NCI-H510A treated with DMSO at 0.1 percent for 48 hours (cell line): ENCODE results near the gene ASB18.
"Not testable (repeated sequence)": the region's sequence is repeated elsewhere in the genome, so short reads cannot be mapped to it uniquely, and the experiment has no call there.

Source experiments
- DNase-seq: peaks from one replicate; lab custom pipeline; 2025; lab: John Stamatoyannopoulos, UW

ASB18 gene, protein sequence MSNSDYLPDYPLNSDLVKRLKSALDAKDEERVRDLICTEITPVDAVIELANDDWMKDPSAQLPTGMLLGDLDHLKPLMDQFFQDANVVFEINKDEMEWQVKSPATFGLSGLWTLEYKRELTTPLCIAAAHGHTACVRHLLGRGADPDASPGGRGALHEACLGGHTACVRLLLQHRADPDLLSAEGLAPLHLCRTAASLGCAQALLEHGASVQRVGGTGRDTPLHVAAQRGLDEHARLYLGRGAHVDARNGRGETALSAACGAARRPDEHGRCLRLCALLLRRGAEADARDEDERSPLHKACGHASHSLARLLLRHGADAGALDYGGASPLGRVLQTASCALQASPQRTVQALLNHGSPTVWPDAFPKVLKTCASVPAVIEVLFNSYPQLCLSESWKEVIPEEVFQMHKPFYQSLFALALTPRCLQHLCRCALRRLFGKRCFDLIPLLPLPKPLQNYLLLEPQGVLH

DNA sequence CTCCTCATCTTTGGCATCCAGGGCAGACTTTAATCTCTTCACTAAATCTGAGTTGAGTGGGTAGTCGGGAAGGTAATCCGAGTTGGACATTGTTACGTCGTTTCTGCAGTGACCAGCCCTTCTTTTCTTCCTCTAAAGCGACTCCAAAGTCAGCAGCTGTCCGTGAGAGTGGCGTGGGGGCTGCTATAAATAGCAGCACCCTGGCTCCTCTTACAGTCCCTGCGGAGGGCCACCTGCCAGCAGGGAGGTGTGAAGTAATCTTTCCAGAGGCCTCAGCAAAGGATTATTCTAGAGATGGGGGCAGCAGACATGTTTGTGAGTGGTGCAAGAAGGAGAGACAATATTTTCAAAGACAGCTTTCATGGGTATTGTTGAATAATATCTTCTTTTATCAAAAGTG, at the start of gene ASB18:
Gene ASB18 (minus strand): TSS at position 151 of the 400 bp plus-strand sequence. CDS start 61 bp downstream, at position 90.
- no peak for DNase-seq

DNA sequence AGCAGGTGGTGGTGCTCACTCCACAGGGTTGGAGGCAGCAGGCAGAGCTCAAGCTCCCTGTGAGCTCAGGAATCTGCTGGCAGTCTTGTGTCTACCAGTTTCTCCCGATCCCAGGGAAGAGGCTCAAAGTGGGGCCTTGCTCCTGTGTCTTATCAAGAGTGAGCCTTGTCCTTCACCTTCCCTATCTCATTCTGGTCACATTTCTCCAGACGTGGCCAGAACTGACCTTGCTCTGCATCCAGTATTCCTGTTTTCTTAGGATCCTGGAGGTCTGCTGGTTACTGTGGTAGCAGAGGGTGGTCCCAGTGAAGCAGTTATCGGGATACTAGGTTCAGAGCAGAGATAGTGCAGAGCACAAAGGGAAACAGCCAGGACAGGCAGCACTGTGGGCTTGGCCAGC, 47.1 kb upstream of the ASB18 start:
- no peak for DNase-seq

DNA sequence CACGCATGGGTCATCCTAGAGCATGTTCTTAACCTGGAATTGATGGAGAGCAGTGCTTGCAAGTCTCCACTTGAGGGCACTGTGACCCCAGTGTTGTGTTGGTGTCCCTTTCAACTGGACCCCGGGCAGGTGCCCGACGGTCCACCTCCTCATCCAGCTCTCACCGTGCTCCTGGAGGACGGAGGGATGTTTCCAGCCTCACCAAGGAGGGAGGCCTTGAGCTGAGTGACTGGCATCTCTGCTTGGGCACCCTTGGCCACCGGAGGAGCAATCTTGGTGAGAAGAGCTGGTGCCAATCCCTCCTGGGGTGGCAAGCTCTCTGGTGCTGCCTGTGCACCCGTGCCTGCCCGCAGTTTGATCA, 45.4 kb upstream of the ASB18 start:
- peak; percentile 65 for DNase-seq

DNA sequence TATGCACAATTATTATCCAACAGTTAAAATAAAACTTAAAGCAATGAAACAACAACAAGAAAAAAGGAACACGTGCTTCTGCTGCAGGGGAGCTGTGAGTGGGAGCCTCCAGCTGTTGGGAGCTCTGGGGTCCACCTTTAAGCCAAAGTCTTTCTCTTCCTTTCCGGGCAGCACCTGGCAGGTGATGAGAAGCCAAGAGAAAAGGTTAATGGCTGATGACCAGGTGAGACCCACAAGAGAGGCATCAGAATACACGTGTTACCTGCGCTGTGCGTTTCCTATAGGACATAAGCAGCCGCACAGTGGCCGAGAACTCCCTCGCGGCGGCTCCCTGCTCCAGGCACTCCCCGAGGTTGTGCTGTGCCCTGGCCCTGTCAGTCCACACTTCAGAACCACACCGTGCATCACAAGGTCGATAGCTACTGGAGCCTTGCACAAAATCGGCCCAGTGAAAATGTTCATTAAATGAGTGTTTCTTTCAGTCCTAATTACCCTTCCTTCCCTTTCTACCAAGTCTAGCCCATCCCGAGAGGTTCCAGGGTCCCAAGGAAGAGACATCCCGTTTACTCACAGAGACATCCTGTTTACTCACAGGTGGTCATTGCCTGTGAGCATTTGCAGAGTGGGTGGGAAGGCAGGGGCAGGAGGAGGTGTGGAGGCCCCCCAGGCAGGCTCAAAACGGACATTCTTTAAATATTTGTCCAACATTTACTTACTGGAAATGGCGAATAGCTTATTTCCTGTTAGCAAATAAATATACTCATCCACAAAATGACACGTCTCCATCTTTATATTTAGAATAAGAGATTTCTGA, 44.9 kb upstream of the ASB18 start:
- no peak for DNase-seq

DNA sequence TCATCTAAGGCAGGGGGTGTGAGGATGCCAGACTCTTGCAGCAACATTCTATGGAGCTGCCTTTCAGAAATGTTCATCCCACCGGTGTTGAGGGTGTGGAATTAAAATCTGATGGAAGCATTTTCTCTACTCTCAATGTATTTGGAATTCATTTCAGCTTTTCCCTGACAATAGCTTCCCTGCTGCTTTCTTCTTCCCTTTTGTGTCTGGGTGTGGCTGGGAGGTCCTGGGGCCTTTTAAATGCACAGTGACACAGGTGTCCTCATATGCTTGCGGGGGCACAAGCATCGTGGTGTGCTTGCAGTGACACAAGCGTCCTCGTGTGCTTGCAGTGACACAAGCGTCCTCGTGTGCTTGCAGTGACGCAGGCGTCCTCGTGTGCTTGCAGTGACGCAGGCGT, 43.4 kb upstream of the ASB18 start:
- DNase-seq = no peak

DNA sequence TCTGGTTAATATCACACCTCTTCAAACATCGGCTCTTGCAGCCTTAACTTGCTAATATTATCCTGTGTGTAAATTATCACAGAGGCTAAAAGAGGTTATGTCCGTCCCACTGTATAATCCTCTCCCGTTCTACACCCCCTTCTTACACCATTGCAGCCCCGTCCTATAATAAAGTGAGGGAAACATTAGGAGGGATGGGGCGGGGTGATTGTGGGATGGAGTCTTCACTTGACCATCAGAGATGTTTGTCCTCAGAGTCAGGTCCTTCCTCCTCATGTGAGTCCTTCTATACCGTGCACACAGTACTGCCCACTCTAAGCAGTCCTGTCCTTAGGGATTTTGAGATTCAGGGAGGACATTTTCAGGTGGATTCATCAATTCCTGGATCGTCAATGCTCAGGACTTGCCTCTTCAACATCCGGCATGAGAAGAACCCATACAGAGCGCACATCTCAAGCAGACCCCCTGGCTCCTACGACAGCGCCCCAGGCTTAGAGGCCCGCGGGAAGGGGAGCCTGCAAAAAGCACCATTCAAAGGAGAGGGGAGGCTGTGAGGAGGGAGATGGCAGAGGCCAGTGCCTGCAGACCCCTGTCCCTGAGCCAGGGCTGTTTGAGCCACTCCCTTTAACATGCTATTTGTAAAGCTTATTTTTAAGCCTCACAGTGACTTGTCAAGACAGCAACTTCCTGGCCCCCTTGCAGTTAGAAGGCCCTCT, 42.8 kb upstream of the ASB18 start:
- DNase-seq = no peak

DNA sequence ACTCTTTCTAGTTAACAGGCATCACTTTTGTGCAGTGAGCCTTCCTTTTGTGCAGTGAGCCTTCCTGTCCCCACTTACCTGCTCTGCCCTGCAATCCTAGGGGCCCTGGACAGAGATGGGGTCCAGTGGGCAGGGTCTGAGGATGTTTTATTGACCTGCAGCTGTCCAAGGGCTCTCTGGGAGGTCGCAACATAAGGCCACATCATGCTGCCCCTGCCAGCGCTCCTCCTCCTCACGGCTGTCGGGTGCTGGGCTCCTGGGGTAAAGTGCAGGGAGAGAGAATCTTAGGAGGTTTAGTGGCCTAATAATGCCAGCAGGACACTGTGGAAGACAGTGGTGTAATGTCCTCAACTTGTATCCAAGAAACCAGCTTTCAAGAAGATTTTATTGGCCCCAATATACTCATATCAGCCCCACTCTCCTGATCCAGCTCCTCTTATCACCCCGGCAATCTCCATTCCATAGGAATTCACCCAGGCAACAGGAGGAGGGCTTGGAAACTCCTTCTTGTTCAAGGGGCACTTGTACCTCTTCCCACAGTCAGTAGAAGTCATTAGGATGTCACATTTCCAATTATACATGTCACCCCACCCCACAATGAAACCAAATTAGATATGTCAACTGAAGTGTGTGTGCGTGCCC, 41.9 kb upstream of the ASB18 start:
- no peak for DNase-seq

DNA sequence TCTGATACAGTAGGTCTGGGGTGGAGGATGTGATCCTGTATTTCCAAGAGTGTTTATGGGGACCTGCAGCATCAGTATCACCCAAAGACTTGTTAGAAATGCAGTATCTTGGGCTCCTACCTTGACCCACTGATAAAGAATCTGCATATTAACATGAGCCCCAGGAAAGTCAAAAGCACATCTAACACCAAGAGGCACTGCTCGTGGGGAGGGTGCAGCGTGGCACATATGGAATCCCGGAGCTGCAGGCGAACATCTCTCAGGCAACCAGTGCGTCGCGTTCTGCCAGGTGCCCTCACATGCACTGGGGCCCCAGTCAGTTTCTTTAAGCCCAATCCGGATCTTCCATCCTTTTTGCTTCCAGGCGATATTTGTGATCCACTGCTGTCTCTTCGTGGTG, 41.3 kb upstream of the ASB18 start:
- no peak for DNase-seq

DNA sequence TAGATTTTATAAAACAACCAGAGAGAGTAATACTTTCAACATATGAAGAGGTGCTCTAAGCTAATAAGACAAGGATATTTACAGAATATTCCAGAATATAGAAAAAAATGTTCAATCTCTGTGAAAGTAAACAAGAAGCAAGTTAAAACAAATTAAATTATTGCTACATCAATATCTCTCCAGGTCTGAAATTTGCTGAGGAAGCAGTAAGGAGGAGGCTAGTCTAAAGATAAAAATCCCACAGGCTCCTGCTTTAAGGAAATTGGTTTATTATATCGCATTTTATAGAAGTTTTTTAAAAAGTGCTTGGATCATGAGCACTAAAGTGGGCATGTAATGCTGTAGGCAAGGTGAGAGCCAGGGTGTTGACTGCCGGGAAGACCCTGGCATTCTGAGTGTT, 39.7 kb upstream of the ASB18 start:
- DNase-seq = no peak

DNA sequence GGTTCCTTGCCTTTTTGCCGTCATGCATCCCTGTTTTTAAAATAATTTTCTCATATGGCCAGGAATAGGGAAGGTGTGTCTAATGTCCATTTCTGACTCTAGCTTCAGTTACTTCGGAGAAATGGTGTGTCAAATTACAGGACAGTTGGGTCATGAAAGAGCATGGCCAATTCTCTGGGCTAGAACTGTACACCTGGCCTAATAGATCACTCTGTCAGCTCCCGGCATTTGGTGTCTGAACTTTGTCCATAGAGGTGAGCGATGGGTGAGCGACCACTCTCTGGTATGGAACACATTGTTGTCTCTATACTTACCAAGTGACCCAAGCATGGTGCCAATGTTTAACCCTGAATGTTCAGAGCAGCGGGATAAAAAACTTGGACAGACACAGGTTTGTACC, 38.3 kb upstream of the ASB18 start:
- no peak for DNase-seq

DNA sequence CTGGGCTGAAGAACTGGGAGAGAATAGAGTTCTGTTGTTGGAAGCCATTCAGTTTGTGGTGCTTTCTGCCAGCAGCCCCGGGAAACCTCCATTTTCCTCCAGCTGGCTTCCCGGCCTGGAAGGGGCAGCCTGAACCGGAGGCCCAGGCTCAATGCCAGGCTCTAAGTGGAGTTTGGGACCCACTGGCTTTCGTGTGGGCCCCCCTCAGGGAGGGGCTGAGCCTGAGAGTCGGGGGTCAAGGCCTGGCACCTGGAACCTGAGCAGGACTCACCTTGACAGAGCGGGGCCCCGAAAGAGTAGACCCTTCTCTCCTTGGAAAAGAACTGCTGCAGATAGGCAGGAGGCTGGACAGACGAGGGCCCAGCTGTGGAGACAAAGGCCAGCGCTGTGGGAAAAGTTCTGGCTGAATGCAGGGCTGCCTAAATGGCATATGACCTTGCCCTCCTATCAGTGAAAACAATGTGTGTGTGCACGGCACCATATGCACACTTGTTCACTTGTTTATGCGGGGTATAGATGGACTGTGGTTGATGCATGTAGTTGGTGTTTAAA, 34.8 kb upstream of the ASB18 start:
- DNase-seq = no peak

DNA sequence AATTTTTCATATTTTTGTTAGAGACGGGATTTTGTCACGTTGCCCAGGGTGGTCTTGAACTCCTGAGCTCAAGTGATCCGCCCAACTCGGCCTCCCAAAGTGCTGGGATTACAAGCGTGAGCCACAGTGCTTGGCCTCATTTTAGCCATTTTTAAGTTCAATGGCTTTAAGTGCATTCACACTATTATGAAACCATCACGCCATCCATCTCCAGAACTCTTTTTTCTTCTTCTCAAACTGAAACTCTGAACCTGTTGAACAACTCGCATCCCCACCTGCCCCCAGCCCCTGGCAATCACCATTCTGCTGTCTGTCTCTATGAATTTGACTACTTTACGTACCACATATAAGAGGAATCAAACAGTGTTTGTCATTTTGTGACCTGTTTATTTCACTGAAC, 31.3 kb upstream of the ASB18 start:
- no peak for DNase-seq

DNA sequence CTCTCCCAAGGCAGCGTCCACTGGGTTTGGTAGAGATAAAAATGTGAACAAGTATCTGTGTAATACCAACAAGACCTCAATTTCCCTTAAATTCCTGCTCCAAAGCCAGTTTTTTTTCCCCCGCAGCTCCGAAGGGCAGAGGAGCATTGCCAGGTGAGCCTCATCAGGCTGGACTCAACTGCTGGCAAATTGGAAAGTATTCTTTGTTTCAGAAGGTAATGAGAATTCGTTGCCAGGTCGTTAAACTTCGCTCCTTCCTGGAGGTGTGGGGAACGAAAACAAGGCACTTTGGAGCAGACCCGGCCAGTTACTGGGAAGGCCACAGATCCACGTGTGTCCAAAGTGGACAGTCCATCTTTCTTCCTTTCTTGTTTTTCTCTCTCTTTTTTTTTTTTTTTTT, 30.4 kb upstream of the ASB18 start:
- DNase-seq = no peak

DNA sequence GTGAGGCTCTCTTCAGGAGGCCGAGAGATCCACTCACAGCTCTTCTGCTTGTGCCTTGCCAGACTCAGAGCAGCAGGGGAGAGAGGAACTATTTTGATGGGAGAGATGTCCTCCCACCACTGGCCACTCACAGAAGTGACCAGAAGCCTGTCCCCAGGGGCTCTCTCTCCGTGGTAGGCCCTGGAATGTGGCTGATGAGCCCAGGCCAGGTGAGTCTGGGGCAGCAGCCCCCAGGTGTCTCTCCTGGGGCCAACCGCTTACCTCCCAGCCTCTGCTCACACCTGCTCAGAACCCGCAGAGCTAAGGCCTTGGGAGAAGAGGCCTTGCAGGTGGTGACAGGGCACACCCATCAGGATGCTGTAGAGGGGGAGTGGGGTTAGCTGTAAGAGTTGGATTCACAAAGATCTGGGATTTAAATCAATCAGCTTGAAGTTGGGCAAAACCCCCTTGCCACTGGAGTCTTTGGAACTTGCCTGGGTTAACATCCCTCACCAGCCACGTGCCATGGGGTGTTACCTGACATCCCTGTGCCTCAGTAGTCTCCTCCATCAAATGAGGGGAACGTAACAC, 29.1 kb upstream of the ASB18 start:
- DNase-seq = no peak

DNA sequence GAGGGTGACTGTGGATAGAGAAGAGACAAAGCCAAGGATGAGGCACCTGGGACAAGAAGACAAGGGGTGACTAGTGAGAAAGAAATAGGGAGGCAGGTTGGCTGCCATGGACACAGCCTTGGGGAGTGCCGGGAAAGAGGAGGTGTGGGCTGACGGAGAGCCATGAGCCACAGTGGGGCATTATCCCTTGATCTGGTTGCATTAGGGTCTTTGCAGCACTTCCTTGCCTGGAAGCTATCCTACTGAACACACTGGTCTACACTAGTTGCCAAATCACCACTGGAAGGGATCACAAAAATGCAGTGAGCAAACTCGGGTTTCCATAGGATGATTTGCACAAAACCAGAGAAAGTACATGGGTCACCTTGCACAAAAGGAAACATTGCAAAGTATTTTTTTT, 27.7 kb upstream of the ASB18 start:
- no peak for DNase-seq

DNA sequence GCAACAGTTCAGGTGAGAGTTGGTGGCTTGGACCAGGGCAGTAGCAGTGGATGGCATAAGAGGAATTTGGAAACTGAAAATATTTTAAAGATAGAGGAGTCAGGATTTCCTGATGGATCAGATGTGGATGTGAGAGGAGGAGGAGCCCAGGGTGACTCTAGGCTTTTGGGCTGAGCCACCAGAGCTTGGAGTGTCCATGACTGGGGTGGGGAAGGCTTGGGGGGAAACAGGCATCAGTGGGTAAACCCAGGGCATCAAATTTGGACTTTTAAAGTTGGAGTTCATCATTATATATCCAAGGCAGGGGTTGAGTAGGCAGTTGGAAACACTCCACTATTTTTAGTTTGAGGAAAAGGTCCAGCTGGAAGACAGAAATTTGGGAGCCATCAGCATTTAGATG, 27.3 kb upstream of the ASB18 start:
- no peak for DNase-seq

DNA sequence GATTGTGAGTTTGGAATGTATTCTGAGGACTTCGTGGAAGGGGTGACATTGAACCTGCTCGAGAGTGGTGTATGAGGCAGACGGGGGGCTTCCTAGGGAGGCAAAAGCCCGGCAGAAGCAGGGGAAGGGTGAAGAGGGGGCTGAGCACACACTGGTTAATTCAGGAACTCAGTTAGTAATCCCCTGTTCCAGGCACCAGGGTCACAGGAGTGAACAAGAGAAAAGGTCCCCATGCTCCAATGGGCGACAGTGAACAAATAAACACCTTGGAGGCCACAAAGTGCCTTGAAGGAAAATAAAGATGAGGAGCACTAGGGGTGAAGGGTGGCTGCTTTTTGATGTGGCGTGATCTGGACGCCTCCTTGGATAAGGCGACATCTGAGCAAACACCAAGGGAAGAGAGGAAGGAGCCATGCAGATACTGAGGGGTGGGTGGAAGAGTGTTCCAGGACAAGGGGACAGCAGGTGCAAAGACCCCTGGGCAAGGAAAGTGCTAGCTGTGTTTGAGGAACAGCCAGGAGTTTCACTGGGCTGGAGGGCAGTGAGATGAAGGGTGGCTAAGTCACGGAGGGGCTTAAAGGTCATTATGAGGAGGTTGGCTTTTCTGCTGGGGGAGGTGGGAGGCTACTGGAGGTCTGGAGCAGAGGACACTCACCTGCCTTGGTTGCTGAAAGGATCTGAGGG, 26.7 kb upstream of the ASB18 start:
- no peak for DNase-seq

DNA sequence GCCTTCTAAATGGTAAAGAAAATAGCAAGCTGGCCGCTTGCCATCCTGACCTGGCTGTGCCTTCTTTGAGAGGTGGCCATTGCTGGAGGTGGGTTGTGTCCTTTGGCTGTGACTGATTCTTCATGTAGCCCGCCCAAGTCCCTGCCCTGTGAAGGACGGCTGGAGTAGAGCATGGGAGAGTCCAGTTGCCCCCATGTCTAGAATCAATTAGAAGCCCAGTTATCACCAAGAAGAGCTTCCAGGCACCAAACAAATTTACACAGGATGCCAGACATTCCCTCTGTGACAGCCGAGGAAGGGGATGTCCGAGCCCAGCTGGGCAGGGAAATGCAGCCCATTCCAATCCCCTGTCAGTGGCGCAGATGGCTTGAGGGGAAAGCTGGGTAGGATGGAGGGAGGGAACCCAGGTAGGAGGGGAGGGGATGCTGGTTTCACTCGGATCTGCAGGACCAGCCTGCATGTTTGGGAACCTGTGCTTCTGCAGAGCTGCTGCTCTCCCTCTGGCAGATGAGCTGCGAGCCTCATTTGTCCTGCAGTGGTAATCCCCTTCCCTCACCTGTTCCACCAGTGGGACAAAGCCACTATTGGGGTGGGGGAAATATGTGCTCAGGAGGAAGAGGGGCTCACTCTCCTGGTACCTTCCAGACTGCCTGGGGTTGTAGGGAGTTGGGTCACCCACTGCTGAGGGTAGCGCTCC, 25.7 kb upstream of the ASB18 start:
- no peak for DNase-seq

DNA sequence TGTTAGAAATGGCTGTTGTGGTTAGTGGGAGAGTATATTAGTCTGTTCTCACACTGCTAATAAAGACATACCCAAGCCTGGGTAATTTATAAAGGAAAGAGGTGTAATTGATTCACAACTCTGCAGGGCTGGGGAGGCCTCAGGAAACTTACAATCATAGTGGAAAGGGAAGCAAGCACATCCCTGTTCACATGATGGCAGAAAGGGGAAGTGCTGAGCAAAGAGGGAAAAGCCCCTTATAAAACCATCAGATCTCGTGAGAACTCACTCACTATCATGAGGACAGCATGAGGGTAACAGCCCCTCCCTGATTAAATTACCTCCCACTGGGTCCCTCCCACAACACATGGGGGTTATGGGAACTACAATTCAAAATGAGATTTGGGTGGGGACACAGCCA, 24.2 kb upstream of the ASB18 start:
- DNase-seq = not testable (repeated sequence)

DNA sequence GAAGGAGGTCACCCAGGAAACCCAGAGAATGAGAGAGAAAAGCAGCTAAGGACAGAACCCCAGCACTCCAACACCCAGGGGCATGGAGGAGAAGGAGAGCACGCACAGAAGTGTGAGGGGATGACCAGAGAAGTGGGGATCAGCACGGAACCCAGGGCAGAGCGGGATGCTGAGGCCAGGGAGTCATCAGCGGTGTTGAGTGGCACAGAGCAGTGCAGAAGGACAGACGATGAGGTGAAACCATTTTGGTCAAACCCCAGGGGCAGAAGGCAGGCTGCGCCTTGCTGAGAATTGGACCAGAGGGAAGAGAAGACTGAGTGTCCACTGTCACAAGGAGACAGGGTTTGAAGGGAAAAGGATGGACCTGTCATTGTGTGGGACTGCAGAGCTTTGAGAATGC, 23.4 kb upstream of the ASB18 start:
- DNase-seq = no peak
